HG02610 (cell line): ENCODE measurements around the gene BCL2L2.
"Not testable (repeated sequence)": the region's sequence is repeated elsewhere in the genome, so short reads cannot be mapped to it uniquely, and the experiment has no call there.

Experiments
- ATAC-seq: cut with Tn5 transposase; IDR thresholded peaks from one replicate; pipeline ENCODE4 v1.9.1; 2021; ENCODE audit warnings: mild to moderate bottlenecking, moderate library complexity; ENCODE audit not compliant: unreplicated experiment

The BCL2L2 gene

GRCh38 chr14:23322568-23323517 lies 16.2 kb downstream of the BCL2L2 start:
- ATAC-seq = no peak

GRCh38 chr14:23323838-23324454 lies 17.3 kb downstream of the BCL2L2 start:
- no peak for ATAC-seq

DNA sequence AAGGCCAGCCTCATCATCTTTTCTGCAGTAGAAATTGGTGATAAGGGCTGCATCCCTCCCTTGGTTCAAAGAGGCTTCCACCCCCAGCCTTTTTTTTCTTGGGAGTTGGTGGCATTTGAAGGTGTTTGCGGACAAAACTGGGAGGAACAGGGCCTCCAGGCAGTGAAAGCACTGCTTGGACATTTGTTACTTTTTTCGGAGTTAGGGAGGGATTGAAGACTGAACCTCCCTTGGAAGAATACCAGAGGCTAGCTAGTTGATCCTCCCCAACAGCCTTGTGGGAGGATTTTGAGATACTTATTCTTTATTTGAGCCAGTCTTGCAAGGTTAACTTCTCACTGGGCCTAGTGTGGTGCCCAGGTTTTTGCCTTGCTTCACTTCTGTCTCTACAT lies 17.8 kb downstream of the BCL2L2 start:
- ATAC-seq = no peak

DNA sequence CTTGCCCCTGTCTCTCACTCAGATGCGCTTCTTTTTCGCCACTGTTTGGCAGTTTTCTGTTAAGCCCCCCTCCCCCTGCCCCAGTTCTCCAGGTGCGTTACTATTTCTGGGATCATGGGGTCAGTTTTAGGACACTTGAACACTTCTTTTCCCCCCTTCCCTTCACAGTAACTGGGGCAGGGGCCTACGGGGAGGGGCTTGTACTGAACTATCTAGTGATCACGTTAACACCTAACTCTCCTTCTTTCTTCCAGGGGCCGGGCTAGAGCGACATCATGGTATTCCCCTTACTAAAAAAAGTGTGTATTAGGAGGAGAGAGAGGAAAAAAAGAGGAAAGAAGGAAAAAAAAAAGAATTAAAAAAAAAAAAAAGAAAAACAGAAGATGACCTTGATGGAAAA lies 18.4 kb downstream of the BCL2L2 start:
- no peak for ATAC-seq

DNA sequence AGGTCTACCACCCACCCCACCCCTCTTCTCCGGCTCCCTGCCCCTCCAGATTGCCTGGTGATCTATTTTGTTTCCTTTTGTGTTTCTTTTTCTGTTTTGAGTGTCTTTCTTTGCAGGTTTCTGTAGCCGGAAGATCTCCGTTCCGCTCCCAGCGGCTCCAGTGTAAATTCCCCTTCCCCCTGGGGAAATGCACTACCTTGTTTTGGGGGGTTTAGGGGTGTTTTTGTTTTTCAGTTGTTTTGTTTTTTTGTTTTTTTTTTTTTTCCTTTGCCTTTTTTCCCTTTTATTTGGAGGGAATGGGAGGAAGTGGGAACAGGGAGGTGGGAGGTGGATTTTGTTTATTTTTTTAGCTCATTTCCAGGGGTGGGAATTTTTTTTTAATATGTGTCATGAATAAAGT lies 19.1 kb downstream of the BCL2L2 start:
- ATAC-seq = not testable (repeated sequence)

GRCh38 chr14:23326491-23327332 lies 20.1 kb downstream of the BCL2L2 start:
- ATAC-seq = no peak

DNA sequence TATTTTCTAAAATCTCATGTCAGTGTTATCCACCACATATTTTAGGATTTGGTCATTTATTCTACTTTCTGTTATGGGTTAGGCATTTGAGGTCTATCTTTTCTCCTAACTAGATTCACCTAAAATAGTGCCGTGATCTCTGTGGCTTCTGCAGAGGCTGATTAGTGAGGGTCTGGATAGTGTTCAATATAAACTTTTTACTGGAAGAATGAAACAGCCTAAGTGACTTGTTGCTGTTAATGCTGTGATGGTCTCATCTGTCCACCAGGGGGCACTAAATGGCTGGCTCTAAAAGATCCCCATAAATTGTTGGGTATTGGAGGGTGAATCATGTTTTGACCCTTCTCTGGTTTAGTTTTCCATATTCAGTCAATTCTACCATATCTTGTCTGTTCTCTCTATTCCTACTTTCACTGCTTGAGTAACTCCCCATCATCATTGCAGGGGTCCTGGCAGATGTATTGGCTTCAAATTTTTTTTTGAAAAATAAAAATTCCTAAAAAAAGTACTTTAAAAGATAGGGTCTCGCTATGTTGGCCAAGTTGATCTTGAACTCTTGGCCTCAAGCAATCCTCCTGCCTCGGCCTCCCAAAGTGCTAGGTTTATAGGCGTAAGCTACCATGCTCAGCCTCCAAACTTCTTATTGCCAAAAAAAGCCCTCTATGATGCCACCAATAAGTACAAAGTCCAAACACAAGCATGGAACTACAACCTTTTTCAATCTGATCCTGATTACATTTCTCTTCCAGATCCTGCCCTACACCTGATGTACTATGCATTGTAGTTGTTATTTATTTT lies 21.5 kb downstream of the BCL2L2 start:
- no peak for ATAC-seq

DNA sequence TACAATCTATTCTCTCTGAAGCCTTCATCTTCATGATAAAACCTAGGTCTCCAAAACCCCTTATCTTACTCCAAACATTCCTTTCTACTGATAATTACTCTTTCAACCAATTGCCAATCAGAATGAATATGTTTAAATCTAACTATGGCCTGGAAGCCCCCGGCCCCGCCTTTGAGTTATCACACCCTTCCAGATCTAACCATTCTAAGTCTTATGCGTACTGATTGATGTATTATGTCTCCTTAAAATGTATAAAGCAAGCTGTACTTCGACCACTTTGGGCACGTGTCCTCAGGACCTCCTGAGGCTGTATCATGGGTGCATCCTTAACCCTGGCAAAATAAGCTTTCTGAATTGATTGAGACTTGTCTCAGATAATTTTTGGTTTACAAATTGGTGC lies 29.0 kb downstream of the BCL2L2 start:
- no peak for ATAC-seq

GRCh38 chr14:23339506-23340268 lies 33.1 kb downstream of the BCL2L2 start:
- no peak for ATAC-seq

DNA sequence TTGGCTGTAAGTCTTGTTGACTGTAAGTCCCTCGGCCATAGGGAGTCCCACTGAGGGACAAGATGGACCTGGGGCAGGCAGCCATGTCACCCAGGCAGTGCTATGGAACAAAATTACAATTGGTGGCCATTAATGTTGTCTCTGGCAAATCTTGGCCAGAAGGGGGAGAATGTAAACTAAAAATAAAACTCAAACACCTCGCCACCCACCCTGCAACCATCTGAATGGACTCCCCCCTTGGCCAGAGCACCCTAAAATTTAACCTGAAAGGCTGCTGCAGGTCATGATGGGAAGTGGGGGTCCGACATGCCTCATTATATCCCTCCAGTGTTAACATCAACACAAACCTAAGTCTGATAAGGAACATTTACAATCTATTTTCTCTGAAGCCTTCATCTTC lies 37.8 kb downstream of the BCL2L2 start:
- ATAC-seq = no peak

DNA sequence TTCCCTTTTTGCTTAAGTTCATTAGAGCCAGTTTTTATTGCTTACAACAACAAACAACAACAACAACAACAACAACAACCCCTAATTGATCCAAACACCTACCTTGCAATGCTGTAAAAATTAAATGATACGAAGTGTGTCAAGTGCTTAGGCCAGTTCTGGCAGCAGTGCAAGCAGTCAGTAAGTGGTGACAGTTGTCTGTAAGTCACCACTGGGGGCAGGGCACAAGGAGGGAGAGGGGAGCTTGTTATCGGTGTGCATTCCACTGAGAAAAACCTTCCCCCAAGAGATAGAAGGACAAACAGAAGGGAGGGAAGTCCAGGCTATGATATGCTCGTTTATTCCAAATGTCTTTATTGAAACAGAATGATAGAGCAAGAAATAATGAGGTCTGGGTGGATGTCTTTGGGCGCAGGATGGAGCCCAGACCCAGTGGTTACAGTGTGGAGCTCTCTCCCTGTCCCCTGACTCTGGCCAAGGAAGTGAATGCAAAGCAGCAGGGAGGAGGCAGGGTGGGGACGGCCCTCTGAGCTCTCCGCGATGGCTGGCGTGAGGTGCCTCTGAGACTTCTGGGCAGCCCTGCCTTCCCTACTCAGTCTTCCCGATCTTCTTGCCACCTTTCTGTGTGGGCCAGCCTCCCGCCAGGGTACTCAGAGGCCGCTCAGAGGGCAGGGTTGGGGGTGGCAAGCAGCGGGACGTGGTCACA lies 39.5 kb downstream of the BCL2L2 start:
- ATAC-seq = no peak

DNA sequence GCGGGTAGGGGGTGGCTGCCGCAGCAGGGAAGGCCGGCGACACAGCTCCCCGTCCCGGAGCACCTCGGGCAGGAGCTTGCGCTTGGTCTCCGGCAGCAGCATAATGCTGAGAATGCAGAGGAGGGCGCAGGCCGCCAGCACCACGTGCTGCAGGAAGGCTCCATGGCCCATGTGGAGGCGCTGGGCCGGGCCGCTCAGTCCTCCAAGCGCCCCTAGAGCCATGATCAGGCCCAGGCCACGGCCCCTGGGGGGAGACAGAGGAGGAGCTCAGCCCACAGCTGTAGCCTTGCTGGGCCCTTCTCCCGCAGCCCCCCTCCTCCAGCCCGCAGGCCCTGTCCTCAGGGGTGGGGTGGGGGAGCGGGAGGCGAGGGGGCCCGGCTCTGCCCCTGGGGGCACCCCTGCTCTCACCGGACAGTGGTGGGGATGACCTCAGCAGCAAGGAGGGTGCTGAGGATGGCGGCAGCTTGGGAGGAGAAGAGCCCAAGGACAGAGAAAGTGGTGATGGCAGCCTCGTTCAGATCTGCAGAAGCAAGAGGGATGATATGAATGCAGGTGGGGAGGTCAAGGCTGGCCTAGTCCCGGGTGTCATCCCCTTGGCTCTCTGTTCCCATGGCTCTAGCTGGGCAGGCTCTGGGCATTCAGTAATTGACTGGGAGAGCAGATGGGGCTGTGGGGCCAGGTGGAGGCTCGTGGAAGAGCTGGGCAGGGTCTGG lies 40.2 kb downstream of the BCL2L2 start:
- no peak for ATAC-seq

DNA sequence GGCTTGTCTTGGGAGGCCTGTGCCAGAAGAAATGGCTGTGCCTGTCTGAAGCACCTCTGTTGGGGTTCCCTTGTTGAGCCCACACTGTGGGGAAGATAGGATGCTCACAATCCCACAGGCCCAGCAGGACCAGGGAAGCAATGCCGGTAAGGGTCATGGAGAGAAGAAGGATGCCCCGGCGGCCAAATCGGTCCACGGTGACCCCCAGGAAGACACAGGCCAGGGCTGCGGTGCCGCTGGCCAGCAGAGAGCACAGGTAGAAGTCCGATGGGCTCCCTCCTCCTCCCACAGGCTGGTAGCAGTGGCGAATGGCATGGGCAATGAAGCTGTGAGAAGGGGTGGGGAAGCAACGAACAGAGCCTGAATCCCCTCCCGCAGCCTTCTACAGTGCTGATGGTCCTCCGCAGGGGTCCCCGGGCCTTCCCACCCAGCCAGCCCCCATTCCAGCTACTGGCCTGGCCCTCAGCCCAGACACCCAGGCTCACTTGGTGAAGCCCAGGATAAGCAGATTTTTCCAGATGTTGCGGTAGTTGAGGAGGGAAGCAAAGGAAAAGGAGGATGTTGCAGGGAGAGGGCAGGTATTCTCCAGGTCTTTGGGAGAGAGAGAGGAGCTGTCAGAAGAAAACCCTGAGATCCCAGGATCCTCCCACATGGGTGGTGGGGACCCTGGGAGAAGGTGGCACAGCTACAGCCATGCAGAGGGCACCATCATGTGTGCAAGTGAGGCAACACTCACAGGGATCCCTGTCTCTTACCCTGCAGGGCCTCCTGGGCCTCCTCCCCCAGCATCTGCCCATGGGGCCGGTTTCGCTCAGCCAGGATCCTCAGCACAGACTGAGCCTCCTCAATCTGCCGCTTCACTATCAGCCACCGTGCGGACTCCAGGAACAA lies 41.0 kb downstream of the BCL2L2 start:
- ATAC-seq = no peak

GRCh38 chr14:23348297-23348655 lies 41.6 kb downstream of the BCL2L2 start:
- no peak for ATAC-seq

DNA sequence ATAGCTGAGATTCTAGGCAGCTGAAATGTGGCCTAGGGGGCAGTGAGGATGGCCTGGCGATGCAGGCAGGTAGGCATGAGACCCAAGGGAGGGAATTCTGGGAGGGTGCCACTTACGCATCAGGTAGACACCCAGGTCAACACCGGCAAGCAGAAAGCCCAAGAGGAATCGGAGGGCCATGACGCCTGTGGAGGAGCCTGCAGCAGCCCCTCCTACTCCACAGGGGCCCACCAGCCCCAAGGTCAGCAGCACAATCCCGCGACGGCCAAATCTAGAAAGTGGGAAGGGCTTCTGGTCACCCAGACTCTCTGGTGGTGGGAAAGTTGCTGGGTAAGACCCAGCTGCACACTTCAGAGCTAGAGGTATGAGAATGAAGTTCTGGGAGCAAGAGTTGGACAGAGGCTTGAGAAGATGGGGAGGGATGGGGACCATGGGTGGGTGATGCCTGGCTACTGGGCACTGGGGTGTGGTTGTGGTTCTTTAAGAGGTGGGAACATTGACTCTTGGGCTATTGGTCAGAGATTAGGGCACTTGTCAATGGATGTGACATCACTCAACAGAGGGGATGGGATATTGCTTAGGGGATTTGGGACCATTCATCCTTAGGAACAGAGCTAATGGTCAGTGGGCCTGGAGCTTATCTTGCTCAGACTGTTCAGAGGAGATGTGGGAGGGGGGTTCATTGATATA lies 42.7 kb downstream of the BCL2L2 start:
- ATAC-seq = no peak

DNA sequence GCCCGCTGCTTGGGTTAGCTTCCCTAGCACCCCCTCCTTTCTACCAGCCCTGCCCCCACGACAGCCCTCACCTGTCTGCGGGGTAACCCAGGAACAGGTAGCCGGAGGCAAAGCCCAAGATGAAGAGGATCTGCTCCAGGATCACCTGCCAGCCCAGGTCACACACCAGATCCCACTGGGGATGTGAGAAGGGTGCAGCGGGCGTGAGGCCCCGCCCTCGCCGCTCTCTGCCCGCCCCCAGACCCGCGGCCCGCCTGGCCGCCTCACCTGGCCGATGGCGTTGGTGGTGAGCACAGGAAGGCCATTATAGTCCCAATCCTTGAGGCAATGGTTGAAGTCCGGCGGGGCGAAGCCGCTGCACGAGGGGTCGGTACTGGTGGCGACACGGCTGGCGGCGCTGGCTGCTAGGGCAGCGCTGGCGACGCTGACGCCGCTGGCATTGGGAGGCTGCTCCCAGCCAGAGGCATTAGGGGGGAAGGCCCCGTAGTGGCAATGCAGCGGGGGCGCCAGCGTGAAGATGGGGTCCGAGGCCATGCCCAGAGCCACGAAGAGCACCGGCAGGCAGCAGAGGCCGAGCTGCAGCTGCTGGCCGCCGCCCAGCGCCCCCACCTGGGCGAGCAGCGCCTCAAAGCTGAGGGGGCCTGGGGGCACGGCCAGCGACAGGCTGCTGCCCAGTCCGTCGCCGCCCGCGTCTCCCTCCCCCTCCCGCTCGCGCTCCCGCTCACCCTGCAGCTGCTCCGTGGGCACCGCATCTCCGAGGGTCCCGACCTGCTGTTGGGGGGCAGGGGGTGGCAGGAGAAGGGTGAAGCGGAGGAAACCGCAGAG lies 45.3 kb downstream of the BCL2L2 start:
- ATAC-seq = no peak
